ENCODE measurements around the gene NRIP1. TPM values are rescaled to one million over a fixed set of nuclear protein-coding genes. Genes with fewer than 3 reads are reported as not detected.

Gene NRIP1
- total RNA-seq, 1 donor from 2014 or later, result 30.9 TPM

- no peak for DNase-seq (ENCODE audit: extremely low spot score in 2 of 2)
- Histone ChIP-seq H3K9me3 (no peaks in the 10 kb centered on the region), H3K27me3 (no peaks in the 10 kb centered on the region), H3K27ac (no peak overlapping the region), H3K4me3 (no peak overlapping the region), H3K36me3 (no peaks in the 10 kb centered on the region), H3K4me1 (no peaks in the 10 kb centered on the region)
- intact Hi-C loops (cut with DNase I), result no loop called here
- TF ChIP-seq POLR2AphosphoS5 (IDR thresholded peaks at IDR 0.05; ENCODE audit: insufficient read depth in 1 of 2, low read depth in 1 of 2) (no peak), CTCF (IDR thresholded peaks at IDR 0.05) (no peak), POLR2A (IDR thresholded peaks at IDR 0.05) (no peak)
These were observed 153.4 kb downstream of the NRIP1 start for GRCh38 chr21:14911351-14911750.

All from vagina (tissue), 2 donors.